GM19099 (cell line): ENCODE data around the gene CNN2.
A peak's percentile ranks its signal among the peaks of the same experiment; 100 is the strongest.

Experiments
- POLR2A ChIP-seq: IDR thresholded peaks from 3 replicates; pipeline ENCODE4 v1.6.1; 2011; ENCODE audit warnings: low read depth; ENCODE audit not compliant: insufficient read length; ENCODE audit errors: extremely low read depth

CNN2 gene

DNA sequence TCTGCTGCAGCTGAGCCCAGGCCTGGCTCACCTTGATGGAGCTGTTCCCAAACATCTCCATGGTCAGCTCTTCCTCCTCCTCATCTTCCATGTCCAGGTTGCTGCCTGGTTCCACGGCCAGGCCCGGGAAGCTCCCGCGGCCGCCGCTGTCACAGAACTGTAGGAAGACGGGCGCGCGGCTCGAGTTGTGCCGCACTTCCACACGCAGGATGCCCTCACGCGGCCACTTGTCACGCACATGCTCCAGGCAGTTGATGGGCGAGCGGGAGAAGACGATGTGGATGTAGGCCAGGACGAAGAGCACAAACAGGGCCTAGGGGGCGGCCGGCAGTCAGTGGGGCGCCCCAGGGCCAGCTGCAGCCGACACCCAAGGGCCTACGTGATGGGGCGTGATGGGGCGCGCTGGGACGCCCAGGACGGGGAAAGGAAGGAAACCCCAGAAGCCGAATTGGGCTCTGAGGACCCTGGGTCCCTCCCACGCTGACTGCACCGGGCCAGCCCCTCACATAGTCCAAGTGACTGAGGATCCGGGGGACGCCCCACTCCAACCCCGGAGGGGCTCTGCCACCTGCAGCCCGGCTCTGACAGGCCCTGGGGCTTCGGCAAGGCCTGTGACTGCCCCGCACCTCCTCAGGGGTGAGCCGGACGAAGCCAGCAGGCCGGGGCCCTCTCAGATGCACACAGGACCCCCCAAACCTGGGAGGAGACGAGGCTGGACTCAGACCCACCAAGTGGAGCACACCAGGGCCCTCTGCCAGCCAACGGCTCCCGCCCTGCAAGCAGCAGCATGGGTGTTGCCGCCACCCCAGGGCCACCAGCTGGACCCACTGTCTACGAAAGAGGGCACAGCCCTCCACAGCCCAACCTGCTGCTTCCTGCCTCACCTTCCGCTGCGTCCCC is 12.0 kb upstream of the CNN2 start:
- no peak for TF ChIP-seq POLR2A

DNA sequence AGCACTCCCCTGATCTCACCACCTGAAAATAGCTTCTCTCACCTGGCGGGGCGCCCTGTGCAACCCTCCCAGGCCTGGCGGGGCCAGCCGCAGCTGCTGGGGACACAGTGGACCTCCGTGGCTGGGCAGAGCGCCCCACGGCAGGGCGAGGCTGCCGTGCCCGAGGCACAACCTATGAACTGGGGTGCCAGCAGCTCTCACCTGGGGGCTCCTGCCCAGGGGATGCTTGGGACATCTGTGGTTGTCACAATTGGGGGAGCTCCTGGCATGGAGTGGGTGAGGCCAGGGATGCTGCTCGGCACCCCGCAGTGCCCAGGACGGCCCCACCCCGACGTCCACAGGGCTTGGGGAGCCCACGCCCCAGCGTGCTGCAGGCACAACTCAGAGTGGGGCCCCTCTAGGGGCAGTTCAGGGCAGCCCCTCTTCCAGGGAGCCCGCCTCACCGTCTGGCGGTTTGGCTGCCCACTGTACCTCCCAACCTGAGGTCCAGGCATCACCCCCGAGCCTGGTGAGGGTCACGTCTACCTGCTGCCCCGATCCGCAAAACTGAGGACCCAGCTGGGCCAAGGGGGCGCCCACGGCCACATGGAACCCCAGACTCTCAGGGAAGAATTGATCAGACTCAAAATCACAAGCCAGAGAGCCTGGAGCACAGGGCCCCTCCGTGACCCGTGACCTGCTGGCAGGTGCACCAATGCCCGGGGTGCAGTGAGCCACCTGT is 11.2 kb upstream of the CNN2 start:
- TF ChIP-seq POLR2A = no peak

DNA sequence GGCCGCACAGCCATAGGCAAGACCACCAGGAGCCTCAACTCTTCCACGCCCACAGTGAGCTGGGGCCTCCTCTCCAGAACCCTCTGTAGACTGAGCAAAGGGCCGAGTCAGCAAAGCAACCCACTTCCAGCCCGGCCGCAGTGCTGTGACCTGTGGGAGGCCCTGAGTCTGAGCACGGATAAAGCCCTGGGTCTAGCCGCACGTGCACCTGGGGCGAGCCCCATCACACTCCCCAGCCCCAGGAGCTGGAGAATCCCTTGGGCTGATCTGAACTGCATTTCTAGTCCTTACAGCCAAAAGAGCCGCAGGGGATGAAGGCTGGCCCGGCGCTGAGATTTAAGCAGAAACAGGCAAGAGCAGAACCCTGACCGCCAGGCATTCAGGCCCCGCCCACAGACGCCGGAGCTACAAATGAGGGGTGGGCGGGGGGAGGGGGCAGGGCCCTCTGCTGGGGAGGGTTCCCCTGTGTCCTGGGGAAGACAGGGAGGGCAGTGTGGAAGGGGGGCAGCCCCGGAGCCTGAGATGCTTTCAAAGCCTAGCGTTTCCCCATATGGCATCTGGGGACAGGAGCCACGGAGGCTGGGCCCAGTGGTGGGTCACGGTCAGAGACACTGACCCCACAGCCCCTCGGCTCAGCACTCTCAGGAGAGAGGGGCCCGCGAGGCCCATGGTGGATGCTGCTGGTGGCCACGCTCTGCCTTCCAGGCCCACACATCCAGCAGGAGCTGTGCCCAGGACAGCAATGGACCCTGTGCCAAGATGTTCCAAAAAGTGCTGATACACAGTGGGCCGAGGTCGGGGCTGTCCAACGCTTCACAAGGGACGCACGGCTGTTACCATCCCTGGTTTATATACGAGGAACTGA is 10.4 kb upstream of the CNN2 start:
- no peak for TF ChIP-seq POLR2A

DNA sequence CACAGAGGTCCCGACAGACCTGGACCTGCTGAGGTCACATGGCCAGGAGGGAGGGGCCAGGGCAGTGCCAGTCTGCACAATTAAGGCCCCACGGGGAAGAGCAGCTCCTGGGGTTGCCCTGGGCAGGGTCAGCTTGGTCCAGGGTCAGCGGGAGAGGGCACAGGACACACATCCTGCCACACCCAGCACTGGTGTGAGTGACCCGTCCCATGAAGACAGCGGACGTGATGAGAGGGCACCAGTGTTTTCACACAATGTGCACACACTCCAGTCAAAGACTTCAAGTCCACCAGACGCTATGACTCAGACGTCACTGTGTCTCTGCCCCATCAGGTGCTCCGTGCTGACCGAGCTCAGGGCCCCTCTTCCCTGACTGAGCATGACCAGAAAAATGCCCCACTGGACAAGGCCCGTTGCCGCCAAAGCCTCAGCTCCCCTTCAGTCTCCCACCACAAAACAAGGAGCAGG is 9.7 kb upstream of the CNN2 start:
- TF ChIP-seq POLR2A = no peak

DNA sequence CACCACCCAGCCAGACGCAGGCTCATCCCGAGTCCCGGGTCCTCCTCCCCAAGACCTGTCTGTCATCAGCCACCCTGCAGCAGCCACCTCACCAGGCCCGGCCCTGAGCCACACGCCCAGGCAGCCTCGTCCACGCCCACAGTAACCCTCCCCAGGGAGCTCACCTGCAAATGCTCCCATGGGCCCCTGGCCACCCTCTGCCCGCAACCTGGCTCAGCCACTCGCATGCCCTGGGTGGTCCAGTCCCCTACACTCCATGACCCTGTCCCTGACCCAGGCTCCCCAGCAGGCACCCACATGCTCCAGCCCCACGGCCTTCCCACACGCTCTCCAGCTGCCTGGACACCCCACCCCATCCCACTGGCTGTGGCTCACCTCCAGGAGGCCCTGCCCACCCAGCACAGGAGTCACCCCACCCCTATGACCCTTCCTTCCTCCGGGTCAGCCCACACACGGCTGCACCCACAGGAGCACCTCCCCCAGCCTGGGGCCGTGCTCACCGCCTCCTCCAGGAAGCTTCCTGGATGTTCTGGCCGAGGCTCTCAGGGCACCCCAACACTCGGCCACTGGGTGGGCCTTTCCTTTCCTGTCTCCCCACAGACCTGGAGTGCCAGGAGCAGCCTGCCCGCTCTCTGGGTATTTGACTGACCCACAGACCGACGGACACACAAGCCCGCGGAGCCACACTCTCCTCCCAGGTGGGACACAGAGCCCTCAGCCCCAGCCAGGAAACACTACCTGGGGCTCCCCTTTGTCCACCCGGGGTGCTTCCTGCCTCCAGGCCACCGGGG is 9.1 kb upstream of the CNN2 start:
- TF ChIP-seq POLR2A = no peak

DNA sequence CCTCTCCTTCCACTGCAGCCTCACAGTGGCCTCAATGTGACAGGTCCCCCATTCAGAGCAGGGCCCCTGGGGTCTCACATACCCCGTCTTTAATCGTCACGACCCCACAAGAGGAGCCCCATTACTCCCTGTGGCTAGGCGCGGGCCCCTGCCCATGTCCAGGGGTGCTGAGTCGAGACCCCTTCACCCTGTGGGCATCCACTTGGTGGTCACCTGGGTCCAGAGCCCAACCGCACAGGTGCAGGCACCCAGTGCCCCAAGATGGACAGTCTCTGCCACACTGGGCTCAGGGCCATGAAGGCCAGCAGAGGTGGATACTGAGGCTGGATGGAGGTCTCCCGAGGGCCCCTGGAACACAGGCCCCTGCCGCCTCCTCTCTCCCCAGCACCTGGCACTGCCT is 8.5 kb upstream of the CNN2 start:
- TF ChIP-seq POLR2A = no peak

DNA sequence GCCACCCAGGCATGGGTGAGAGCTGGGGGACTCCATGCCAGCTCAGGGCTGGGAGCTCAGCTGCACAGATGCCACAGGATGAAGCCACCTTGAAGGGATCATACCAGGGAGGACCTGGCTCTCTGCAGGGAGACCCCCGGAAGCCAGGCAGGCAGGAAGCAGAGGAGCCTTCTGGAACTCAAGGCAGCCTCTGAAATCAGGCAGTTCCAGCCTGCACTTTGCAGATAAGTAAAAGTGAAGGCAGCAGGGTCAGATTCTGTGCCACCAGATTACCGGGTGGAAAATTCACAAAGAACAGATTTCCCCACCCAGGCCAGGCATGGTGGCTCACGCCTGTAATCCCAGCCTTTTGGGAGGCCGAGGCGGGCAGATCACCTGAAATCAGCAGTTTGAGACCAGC is 8.0 kb upstream of the CNN2 start:
- TF ChIP-seq POLR2A = no peak

DNA sequence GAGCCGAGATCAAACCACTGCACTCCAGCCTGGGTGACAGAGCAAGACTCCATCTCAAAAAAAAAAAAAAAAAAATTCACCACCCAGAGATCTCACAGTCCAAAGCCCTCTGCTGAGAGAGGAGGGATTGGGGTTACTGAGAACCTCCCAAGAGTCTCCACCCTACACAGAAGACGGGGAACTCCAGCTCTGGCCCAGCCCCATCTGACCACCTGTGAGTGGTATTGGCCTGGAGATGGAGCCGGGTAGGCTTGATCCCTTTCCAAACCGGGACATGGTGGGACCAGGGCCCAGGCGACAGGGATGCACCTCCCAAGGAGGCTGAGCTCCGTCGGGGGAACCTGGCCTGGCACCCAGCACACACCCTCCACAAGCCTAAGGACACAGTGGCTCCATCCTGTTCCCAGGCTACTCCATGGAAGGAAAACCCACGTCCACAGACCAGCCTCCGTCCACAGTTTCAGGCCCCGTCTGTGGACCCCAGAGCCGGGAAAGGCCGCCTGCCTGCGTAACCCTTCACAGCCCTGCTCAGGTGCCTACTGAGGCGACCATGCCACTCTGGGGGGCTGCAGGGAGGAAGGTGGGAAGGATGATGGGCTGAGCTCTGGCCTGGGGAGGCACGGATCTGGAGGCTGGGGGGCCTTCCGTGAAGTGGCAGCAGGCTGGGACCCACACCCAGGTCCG is 7.3 kb upstream of the CNN2 start:
- no peak for TF ChIP-seq POLR2A

DNA sequence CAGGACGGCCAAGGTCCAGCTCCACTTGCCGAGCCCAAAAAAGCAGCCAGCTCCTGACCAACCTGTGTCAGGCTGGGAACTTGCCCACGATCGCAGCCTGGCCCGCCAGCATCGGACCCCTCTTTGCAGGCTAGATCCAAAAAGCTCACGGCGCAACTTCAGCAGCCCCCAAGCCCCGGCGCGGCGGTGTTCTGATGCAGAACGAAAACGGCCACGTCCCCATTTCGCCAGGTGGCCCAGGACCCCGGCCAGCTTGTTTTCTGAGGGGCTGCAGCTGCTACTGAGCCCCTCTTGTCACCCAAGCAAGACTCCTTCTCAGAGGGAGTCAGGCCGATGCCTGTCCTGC is 6.8 kb upstream of the CNN2 start:
- TF ChIP-seq POLR2A = no peak

DNA sequence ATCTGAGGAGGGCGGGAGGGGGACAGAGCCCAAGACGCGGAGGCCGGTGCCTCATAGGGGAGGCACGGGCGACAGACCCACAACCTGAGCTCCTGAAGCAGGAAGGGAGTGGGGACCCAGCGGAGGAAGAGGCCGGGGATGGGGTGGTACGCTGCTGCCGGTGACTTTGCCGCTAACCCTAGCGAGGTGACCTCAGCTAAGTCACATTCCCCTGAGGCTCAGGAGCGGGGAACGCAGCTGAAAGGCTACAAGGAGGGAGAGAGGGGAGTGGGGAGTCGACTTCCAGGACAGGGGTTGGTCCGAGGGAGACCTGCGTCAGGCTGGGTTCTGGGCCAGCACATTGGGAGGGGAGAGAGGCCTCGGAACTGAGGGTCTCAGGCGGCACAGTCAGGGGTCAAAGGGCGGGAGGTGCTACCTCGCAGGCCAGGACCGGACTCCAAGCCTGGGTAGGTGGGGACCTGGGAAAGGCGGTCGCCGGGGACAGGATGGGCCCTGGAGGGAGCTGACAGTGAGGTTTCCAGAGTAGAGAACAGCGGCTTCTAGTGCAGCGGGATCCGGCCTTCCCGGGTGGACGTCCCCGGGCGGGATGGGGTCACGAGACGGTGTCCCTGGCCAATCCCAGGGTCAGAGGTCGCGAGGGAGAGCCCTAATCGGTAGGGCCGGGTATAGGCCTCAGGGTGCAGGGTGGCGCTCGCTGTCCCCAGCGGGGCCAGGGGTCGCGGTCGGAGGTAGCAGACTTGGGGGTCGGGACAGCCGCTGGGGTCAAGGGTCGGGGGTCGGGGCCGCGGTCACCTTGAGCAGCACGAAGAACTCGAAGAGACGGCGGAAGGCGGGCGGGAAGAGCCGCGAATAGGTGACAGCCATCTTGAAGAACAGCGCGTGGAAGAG is 6.2 kb upstream of the CNN2 start:
- no peak for TF ChIP-seq POLR2A

DNA sequence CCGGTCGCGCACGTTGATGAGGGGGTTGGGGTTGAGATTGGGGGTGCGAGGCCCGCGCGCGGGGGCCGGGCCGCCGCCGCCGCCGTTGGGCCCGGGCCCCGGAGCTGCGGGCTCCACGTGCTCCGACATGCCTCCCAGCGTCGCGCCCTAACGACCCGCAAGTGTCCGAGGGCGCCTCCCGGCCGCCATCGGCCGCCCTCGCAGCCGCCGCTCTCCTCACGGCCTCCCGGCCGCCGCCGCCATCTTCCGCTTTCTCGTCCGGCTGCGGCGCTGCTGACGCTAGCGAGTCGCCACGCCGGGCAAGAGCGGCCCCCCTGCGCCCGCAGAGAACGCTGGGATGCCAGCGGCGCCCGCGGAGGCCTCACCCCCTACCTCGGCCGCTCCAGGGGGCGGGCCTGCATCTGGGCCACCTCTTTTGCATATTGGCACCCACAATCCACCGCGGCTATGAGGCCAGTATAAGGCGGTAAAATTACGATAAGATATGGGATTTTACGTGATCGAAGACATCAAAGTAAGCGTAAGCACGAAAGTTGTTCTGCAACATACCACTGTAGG is 5.5 kb upstream of the CNN2 start, which contains the start of gene TMEM259:
Gene TMEM259 (minus strand): TSS at position 256 of the 558 bp plus-strand sequence. CDS start 127 bp downstream, at position 129.
- peak; percentile 80 for TF ChIP-seq POLR2A
